IMR-90 (cell line): ENCODE data around the gene RHO. TPM values are rescaled to one million over a fixed set of nuclear protein-coding genes. Genes with fewer than 3 reads are reported as not detected.

Experiments
- ATAC-seq: fragments of 200-7000 bp; cut with Tn5 transposase; 2 replicates; pipeline ENCODE4 v1.9.1; 2020; ENCODE audit warnings: low read depth, mild to moderate bottlenecking, moderate library complexity
- BruUV-seq: library from RNA; stranded (reverse); fragments of 400-500 nt; replicated peaks from 2 replicates; lab custom pipeline; 2021; lab: Mats Ljungman, UMichigan
- CTCF ChIA-PET: fragments of 300-600 bp; formaldehyde crosslinking; extraction: SDS; loops from one replicate; lab custom pipeline; 2021; ENCODE audit warnings: antibody characterized with exemption; lab: Yijun Ruan, JAX
- POLR2A ChIA-PET: fragments of 300-600 bp; sonication (Branson Sonifier 250); formaldehyde crosslinking; loops from one replicate; lab custom pipeline; 2022; ENCODE audit warnings: antibody characterized with exemption; ENCODE audit not compliant: unreplicated experiment; lab: Charles Lee
- DNase-seq: peaks from one replicate; pipeline ENCODE4 v3.0.0; 2013
- H2AFZ ChIP-seq: replicated peaks from 2 replicates; pipeline ENCODE3; 2013; ENCODE audit warnings: low read length, mild to moderate bottlenecking; ENCODE audit not compliant: poor library complexity
- H2AK5ac ChIP-seq: 2 replicates; pipeline ENCODE4 v1.6.1; 2013; ENCODE audit warnings: low read depth, low read length, inconsistent platforms
- H2AK9ac ChIP-seq: replicated peaks from 2 replicates; pipeline ENCODE3; 2013; ENCODE audit warnings: mild to moderate bottlenecking, low read depth, low read length, moderate library complexity; ENCODE audit not compliant: poor library complexity
- H2BK120ac ChIP-seq: 2 replicates; pipeline ENCODE4 v1.6.1; 2013; ENCODE audit warnings: low read depth, low read length, inconsistent platforms
- H2BK15ac ChIP-seq: 3 replicates; pipeline ENCODE4 v1.6.1; 2013; ENCODE audit warnings: low read depth, low read length, inconsistent platforms
- H2BK20ac ChIP-seq: 2 replicates; pipeline ENCODE4 v1.6.1; 2013; ENCODE audit warnings: low read depth, mild to moderate bottlenecking, inconsistent platforms, low read length, moderate library complexity
- H2BK5ac ChIP-seq: 2 replicates; pipeline ENCODE4 v1.6.1; 2013; ENCODE audit warnings: mild to moderate bottlenecking, low read depth, low read length, inconsistent platforms; ENCODE audit not compliant: poor library complexity, severe bottlenecking
- H3K14ac ChIP-seq: replicated peaks from 2 replicates; pipeline ENCODE4 v1.6.1; 2013; ENCODE audit warnings: low read depth, low read length, inconsistent platforms
- H3K18ac ChIP-seq: 2 replicates; pipeline ENCODE4 v1.6.1; 2013; ENCODE audit warnings: low read depth, low read length, control low read depth
- H3K23ac ChIP-seq: 2 replicates; pipeline ENCODE4 v1.6.1; 2013; ENCODE audit warnings: low read depth, low read length, inconsistent platforms
- H3K27ac ChIP-seq: 2 replicates; pipeline ENCODE4 v1.5.1; 2013; ENCODE audit warnings: mild to moderate bottlenecking, control low read depth, low read length; ENCODE audit not compliant: insufficient read depth
- H3K27me3 ChIP-seq: 2 replicates; pipeline ENCODE4 v1.6.1; 2013; ENCODE audit warnings: low read length; ENCODE audit not compliant: control insufficient read depth, insufficient read depth
- H3K36me3 ChIP-seq: 2 replicates; pipeline ENCODE4 v1.6.1; 2013; ENCODE audit warnings: low read length, mixed read lengths; ENCODE audit not compliant: control insufficient read depth, insufficient read depth
- H3K4ac ChIP-seq: 2 replicates; pipeline ENCODE4 v1.6.1; 2013; ENCODE audit warnings: low read depth, low read length, inconsistent platforms
- H3K4me1 ChIP-seq: 2 replicates; pipeline ENCODE4 v1.6.1; 2013; ENCODE audit warnings: low read length, mixed read lengths; ENCODE audit not compliant: control insufficient read depth, insufficient read depth
- H3K4me2 ChIP-seq: 2 replicates; pipeline ENCODE4 v1.6.1; 2013; ENCODE audit warnings: low read depth, mild to moderate bottlenecking, control low read depth, low read length, moderate library complexity
- H3K4me3 ChIP-seq: 2 replicates; pipeline ENCODE4 v1.5.1; 2013; ENCODE audit warnings: low read depth, mild to moderate bottlenecking, control low read depth, low read length, moderate library complexity; ENCODE audit not compliant: insufficient read depth
- H3K56ac ChIP-seq: 2 replicates; pipeline ENCODE4 v1.6.1; 2013; ENCODE audit warnings: low read length, inconsistent platforms; ENCODE audit not compliant: insufficient read depth; ENCODE audit errors: extremely low read depth
- H3K79me1 ChIP-seq, 2 experiments: 2 replicates each; pipeline ENCODE4 v1.6.1; 2013; ENCODE audit warnings: low read length in 2 of 2, inconsistent platforms in 1 of 2, low read depth in 1 of 2
- H3K9ac ChIP-seq: 2 replicates; pipeline ENCODE4 v1.6.1; 2013; ENCODE audit warnings: low read depth, low read length, control low read depth
- H3K9me1 ChIP-seq: 2 replicates; pipeline ENCODE4 v1.6.1; 2013; ENCODE audit warnings: low read length, inconsistent platforms; ENCODE audit not compliant: insufficient read depth
- H3K9me3 ChIP-seq: 2 replicates; pipeline ENCODE4 v1.6.1; 2013; ENCODE audit warnings: low read length; ENCODE audit not compliant: control insufficient read depth, insufficient read depth
- H4K20me1 ChIP-seq: 2 replicates; pipeline ENCODE4 v1.6.1; 2013; ENCODE audit warnings: low read length, inconsistent platforms; ENCODE audit not compliant: insufficient read depth
- H4K5ac ChIP-seq: 2 replicates; pipeline ENCODE4 v1.6.1; 2013; ENCODE audit warnings: mild to moderate bottlenecking, low read depth, low read length, control low read depth
- H4K8ac ChIP-seq, 2 experiments: 2 replicates each; pipeline ENCODE4 v1.6.1; 2013; ENCODE audit warnings: low read depth in 2 of 2, low read length in 2 of 2, control low read depth in 1 of 2, inconsistent platforms in 1 of 2
- H4K91ac ChIP-seq: 2 replicates; pipeline ENCODE4 v1.6.1; 2013; ENCODE audit warnings: low read depth, low read length, inconsistent platforms; ENCODE audit not compliant: insufficient read depth
- BHLHE40 ChIP-seq: fragments of 150-350 bp; IDR thresholded peaks from 2 replicates; pipeline ENCODE4 v1.6.1; 2016; ENCODE audit warnings: mild to moderate bottlenecking, low read depth, low read length
- CHD1 ChIP-seq: IDR thresholded peaks from 2 replicates; pipeline ENCODE4 v1.6.1; 2012; ENCODE audit warnings: low read depth, low read length, improper control_type of control experiment
- MAFK ChIP-seq: IDR thresholded peaks from 2 replicates; pipeline ENCODE4 v1.6.1; 2012; ENCODE audit warnings: low read depth, low read length, improper control_type of control experiment
- MAZ ChIP-seq: IDR thresholded peaks from 2 replicates; pipeline ENCODE4 v1.6.1; 2012; ENCODE audit warnings: low read depth, mild to moderate bottlenecking, low read length, improper control_type of control experiment, moderate library complexity, borderline replicate concordance
- MXI1 ChIP-seq: IDR thresholded peaks from 2 replicates; pipeline ENCODE4 v1.6.1; 2012; ENCODE audit warnings: low read depth, mild to moderate bottlenecking, low read length, moderate library complexity, borderline replicate concordance
- POLR2A ChIP-seq: IDR thresholded peaks from 2 replicates; pipeline ENCODE4 v1.6.1; 2012; ENCODE audit warnings: mild to moderate bottlenecking, low read depth, low read length
- WGBS, 2 experiments: methylation state at CpG; one replicate each; pipeline versions ENCODE4 v1.1.5 to v1.1.7; 2013; ENCODE audit warnings: missing lambda C conversion rate in 2 of 2; ENCODE audit not compliant: insufficient read length in 1 of 2; ENCODE audit errors: extremely low coverage in 2 of 2; 5-methylcytosine and 5-hydroxymethylcytosine counted together
- dilution Hi-C: fragments of 300-500 bp; cut with HindIII; formaldehyde crosslinking; loops from one replicate; pipeline ENCODE4 v1.14.3; 2018; ENCODE audit warnings: low sequenced_read_pairs; ENCODE audit not compliant: unreplicated experiment
- in situ Hi-C: fragments of 300-500 bp; cut with MboI; formaldehyde crosslinking; loops from 3 replicates; pipeline ENCODE4 v1.14.3; 2019; ENCODE audit warnings: low sequenced_read_pairs, inconsistent platforms, mixed read lengths
- intact Hi-C: fragments of 100-400 bp; cut with micrococcal nuclease; formaldehyde crosslinking; loops from 2 replicates; pipeline ENCODE4 v1.10.0; 2022
- polyA plus RNA-seq, 3 experiments: library from polyadenylated mRNA; depleted of rRNA; stranded (reverse); fragments of >200 nt; gene quantifications; 2 replicates each; pipeline ENCODE4 v1.2.3, GENCODE V29; 2012; ENCODE audit warnings: low replicate concordance in 1 of 3
- total RNA-seq: library from RNA; depleted of rRNA; stranded (reverse); fragments of >200 nt; gene quantifications from 2 replicates; pipeline ENCODE4 v1.2.3, GENCODE V29; 2012
- TF ChIP-seq, protein P1 (sequence below): fragments of 150-350 bp; IDR thresholded peaks from 2 replicates; pipeline ENCODE4 v1.6.1; 2017; ENCODE audit warnings: mild to moderate bottlenecking, antibody characterized with exemption, low read length, low read depth
- TF ChIP-seq, protein P2 (sequence below): fragments of 150-350 bp; IDR thresholded peaks from 2 replicates; pipeline ENCODE4 v1.6.1; 2016; ENCODE audit warnings: low read depth, mild to moderate bottlenecking, low read length, moderate library complexity, borderline replicate concordance

The RHO gene
- total and polyA plus RNA-seq, 2 of the 4 experiments (the other 2 are of a cell fraction): not detected

DNA sequence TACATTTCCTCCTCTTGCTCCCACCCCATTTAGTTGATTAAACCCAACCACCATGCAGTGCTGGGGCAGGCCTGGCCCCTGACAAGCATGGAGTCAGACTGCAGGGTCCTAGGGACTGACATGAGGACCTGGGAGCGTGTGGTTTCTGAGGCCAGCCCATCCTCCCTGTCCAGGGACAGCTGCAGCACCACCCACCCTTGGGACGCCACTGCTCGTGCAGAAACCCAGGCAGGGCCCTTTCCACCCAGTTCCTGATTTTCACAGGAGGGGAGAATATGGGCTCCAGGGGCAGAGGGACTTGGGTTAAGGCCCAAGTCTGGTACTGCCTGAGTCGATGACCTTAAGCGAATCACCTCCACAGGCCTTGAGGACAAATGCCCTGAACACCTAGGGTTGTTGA, 54.4 kb downstream of the RHO start:
- TF ChIP-seq POLR2A (no peak), CHD1 (no peak), MAZ (no peak), BHLHE40 (no peak), MXI1 (no peak), MAFK (no peak)
- TF ChIP-seq, protein P1, sequence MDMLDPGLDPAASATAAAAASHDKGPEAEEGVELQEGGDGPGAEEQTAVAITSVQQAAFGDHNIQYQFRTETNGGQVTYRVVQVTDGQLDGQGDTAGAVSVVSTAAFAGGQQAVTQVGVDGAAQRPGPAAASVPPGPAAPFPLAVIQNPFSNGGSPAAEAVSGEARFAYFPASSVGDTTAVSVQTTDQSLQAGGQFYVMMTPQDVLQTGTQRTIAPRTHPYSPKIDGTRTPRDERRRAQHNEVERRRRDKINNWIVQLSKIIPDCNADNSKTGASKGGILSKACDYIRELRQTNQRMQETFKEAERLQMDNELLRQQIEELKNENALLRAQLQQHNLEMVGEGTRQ: no peak
- TF ChIP-seq, protein P2, sequence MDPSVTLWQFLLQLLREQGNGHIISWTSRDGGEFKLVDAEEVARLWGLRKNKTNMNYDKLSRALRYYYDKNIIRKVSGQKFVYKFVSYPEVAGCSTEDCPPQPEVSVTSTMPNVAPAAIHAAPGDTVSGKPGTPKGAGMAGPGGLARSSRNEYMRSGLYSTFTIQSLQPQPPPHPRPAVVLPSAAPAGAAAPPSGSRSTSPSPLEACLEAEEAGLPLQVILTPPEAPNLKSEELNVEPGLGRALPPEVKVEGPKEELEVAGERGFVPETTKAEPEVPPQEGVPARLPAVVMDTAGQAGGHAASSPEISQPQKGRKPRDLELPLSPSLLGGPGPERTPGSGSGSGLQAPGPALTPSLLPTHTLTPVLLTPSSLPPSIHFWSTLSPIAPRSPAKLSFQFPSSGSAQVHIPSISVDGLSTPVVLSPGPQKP: no peak
- no peak overlapping the region for H3K9ac ChIP-seq

More for the DNA sequence above, 54.4 kb downstream of the RHO start:
- Histone ChIP-seq H4K5ac (no peak overlapping the region), H3K9me1 (0 out of 2 replicates have a peak, but pooled peaks cover 2% of the 10 kb centered on the region), H3K4me2 (no peak overlapping the region), H3K79me1 (peaks cover 2 to 33% of the 10 kb centered on the region in 2 experiments), H2BK5ac (no peak overlapping the region), H2AK9ac (no peak overlapping the region), H3K56ac (no peak overlapping the region), H4K91ac (no peak overlapping the region), H2BK120ac (no peak overlapping the region), H3K18ac (no peak overlapping the region), H3K23ac (no peak overlapping the region), H3K27me3 (no peaks in the 10 kb centered on the region), H3K4me3 (no peak overlapping the region), H3K14ac (no peak overlapping the region), H3K9me3 (no peaks in the 10 kb centered on the region), H2AK5ac (no peak overlapping the region), H2BK15ac (no peak overlapping the region), H3K4me1 (peaks cover 6% of the 10 kb centered on the region; the same call in 1 of the 2 replicates), H4K20me1 (peaks cover 4% of the 10 kb centered on the region), H3K27ac (no peak overlapping the region), H4K8ac (no peak overlapping the region), H3K36me3 (peaks cover 31% of the 10 kb centered on the region), H3K4ac (no peak overlapping the region), H2BK20ac (no peak overlapping the region), H2AFZ (no peak overlapping the region)
- DNase-seq: no peak
- intact Hi-C loops: no loop called here
- in situ Hi-C loops: no loop called here
- WGBS, 2 experiments: no CpG with 5 or more reads among the region's 5 CpGs
- no TSS peak for BruUV-seq
- dilution Hi-C loops: no loop called here
- POLR2A ChIA-PET: no interaction called here
- CTCF ChIA-PET: no interaction called here
- ATAC-seq: no peak
